GM21526 (cell line): ENCODE measurements around the gene SH3GLB2.
"Not testable (repeated sequence)": the region's sequence is repeated elsewhere in the genome, so short reads cannot be mapped to it uniquely, and the experiment has no call there.

Experiments
- ATAC-seq: cut with Tn5 transposase; IDR thresholded peaks from one replicate; pipeline ENCODE4 v1.9.1; 2021; ENCODE audit warnings: moderate library complexity; ENCODE audit not compliant: unreplicated experiment, low FRiP score

The SH3GLB2 gene

DNA sequence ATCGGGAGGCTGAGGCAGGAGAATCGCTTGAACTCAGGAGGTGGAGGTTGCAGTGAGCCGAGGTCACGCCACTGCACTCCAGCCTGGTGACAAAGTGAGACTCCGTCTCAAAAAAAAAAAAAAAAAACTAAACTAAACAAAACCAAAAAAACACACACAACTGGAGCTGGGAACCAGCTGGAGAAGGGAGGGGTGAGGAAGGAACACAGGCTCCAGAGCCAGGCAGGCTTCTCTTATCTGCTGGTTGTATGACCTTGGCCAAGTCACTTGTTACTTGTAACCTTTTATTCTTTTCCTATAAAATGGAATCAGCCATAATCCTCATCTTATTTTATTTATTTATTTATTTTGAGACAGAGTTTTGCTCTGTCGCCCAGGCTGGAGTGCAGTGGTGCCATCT, 24.0 kb downstream of the SH3GLB2 start:
- ATAC-seq: not testable (repeated sequence)

DNA sequence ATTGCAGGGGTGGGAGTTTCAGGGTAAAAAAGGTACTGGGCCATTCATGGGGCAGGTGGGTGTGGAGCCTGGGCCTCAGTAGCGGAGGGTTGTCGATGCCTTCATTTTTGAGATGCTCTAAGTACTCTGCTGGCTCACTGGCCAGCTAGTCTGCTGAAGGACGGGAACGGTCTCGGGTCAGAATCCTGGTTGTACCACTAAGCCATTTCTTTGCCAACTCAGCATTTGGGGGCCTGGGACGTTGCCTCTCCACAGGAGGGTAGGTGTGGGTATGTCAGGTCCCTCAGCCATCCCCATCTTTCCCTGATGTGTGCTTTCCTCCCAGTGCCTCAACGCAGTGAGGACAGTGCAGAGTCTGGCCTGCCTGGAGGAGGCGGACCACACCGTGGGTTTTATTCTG, 25.1 kb downstream of the SH3GLB2 start:
- ATAC-seq: no peak

DNA sequence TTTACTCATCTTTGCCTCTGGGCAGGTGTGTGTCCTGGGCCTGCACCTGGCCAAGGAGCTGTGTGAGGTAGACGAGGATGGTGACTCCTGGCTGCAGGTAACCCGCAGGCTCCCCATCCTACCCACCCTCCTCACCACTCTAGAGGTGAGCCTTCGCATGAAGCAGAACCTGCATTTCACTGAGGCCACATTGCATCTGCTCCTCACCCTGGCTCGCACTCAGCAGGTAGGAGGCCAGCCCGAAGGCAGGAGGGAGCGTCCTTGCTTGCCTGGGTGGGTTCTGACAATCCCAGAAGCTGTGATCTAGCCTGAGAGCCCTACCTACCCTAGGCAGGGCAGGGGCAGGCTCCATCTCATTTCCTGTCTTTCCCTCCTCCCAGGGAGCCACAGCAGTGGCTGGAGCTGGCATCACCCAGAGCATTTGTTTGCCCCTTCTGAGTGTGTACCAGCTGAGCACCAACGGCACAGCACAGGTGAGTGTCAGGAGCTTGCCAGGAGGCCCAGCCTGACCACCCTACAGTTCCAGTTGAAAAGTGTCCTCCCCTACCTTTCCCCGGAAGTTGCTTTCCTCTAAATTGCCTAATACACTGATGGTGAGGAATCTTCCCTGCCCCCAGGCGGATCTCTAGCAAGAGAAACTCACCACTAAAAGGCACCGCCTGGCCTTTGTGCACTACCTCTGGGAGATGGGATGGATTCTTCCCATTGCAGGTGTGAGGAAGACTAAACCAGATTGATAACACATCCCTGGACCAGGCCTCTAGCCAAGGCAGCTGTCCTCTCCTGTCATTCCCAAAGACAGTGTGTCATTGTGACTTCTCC, 26.4 kb downstream of the SH3GLB2 start:
- no peak for ATAC-seq

DNA sequence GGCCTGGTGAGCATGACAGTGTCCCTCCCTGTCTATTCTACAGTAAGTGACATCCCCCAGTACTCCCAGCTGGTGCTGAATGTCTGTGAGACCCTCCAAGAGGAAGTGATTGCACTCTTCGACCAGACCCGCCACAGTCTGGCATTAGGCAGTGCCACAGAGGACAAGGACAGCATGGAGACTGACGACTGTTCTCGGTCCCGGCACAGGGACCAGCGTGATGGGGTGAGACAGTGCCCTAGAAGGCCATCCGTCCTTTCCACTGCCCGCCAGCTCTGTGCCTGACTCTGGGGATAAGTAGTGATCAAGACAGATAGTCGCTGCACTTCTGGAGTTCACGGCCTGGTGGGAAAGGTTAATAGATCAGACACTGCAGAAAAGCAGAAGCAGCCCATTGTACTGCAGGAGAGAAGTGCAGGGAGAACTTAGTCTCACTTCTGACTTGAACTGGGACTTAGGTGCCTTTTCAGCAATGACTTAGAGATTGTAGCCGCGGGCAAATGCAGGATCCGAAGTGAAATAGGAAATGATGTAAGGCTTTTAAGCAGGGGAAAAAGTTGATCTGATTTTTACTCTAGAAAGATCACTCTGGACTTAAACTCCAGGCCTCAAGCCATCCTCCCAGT, 28.4 kb downstream of the SH3GLB2 start:
- no peak for ATAC-seq

DNA sequence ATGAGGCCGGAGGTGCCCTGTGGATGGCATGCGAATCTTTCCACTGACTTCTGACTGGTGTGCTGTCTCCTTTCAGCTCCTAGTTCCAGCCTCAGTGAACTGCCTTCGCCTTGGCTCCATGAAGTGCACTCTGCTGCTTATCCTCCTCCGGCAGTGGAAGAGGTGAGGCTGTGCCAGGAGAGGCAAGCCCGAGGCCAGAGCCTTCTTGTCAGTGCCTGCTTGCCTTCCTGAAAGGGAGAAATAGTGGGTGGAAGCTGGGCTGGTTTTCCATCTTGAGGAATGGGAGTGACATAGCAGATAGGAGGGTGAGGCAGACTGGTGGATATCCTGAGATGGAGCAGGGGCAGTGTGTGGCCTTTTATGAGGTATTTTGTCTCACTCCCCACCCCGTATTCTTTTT, 29.7 kb downstream of the SH3GLB2 start:
- no peak for ATAC-seq

DNA sequence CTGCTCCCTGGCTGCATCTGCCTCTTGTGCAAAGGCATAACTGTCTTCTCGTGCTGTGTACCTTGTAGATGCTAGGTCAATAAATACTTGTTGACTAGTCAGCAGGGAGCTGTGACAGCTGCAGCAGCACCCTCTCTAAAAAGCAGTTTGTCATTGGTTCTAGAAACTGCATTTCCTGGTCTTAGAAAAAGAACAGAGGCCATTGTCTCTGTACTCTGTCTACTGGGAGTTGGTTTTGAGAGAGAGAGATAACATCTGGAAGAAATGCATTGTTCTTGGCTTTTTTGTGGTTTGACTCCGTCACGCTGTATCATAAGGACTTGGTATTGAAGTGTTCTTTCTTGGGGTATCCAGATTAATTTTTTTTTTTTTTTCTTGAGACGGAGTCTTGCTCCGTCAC, 32.3 kb downstream of the SH3GLB2 start:
- no peak for ATAC-seq

DNA sequence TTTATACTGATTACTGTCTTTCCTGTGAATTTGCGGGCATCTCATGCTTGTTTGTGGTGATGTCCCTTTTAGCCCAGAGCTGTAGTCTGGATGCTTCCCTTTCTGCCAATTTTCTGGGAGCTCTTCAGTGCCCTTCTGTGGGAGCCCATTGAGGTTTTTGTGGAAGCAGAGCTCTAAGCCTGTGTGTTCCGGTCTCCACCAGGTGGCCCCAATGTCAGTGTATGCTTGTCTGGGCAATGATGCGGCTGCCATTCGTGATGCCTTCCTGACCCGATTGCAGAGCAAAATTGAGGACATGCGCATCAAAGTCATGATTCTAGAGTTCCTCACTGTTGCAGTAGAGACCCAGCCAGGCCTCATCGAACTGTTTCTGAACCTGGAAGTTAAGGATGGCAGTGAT, 35.1 kb downstream of the SH3GLB2 start:
- ATAC-seq: no peak

DNA sequence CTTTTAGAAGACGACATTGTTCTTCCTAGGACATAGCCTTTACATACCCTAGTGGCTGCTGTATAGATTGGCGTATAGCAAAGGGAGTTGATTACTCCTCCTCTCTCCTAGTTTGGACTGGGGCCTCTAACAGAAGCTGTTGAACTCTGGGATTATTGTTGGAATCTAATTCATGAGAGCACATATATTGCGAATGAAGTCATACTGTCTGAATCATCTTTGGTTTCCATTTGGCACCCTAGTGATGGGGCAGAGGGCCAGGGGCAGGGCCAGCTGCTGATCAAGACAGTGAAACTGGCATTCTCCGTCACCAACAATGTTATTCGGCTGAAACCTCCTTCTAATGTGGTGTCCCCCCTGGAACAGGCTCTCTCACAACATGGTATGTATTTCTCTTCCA, 40.3 kb downstream of the SH3GLB2 start:
- no peak for ATAC-seq

DNA sequence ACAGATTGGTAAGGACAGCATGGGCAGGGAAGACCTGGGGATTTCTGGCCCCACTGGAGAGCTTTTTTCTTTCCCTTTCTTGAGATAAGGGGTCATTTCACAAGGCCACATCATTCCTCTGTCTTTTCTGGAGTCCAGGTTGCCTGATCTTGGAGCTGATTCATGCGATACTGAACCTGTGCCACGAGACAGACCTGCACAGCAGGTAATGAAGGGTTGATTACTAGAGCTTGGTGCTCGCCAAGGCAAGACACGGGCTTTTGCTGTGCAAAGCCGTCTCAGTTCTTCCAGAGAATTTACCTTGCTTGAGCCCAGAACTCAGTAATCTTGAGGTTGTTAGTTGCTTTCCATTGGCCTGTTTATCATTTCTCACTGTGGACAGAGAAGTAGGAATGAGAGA, 41.5 kb downstream of the SH3GLB2 start:
- no peak for ATAC-seq

DNA sequence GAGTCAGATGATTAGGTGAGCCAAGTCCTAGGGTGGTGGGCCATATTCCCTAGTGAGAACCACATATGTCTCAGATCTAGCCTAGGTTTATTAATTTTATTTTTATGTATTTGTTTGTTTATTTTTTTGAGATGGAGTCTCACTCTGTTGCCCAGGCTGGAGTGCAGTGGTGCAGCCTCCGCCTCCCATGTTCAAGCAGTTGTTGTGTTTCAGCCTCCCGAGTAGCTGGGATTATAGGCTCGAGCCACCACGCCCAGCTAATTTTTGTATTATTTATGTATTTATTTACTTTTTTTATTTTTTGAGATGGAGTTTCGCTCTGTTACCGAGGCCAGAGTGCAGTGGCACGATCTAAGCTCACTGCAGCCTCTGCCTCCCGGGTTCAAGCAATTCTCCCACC, 44.6 kb downstream of the SH3GLB2 start:
- ATAC-seq: no peak

DNA sequence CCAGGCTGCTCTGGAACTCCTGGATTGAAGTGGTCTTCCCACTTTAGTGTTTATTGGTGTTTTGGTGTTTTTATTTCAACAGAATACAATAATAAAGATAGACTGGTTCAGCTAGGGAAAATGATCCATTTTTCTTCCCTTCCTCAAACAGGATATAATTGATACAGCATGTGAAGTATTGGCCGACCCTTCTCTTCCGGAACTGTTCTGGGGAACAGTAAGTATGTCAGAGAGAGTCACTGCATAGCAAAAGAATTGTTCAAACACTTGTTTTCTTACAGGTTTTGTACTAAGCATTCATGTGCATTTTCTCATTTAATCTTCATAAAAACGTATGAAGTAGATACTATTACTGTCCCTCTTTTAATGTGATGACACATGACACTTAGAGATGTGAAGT, 49.0 kb downstream of the SH3GLB2 start:
- ATAC-seq: no peak

DNA sequence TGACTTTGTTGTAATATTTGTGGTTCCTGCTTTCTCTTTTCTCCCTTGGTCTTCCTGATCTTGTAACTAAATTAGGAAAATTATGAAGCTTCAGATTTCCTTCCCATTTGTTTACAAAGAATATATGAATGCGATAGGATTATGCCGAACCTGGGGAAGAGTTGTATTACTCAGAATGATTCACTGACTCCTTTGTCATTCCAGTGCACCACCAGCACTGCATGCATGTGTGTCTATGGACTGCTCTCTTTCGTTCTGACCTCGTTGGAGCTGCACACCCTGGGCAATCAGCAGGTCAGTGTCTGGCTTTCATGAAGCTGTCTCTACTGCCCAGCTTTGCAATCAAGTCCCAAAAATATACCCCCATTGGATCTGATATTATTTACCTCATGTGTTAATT, 55.2 kb downstream of the SH3GLB2 start:
- no peak for ATAC-seq

GRCh38 chr9:128969491-128969890, 58.6 kb downstream of the SH3GLB2 start:
- ATAC-seq: no peak

DNA sequence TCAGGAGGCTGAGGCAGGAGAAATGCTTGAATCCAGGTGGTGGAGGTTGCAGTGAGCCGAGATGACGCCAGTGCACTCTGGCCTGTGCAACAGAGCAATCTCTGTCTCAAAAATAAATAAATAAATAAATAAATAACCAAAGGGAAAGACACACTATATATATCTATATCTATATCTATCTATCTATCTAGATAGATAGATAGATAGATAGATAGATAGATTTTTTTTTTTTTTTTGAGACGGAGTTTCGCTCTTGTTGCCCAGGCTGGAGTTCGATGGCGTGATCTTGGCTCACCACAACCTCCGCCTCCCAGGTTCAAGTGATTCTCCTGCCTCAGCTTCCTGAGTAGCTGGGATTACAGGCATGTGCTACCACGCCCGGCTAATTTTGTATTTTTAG, 66.7 kb downstream of the SH3GLB2 start:
- not testable (repeated sequence) for ATAC-seq
